Activated CD4-positive, CD25-positive, alpha-beta regulatory T cell treated with anti-CD3 and anti-CD28 coated beads, Interleukin-2, amount 50 U/mL, for 24 hours (primary cell): ENCODE measurements around the gene RFT1.

Source experiments
- ATAC-seq, 2 donors: fragments of 150-1000 bp; cut with Tn5 transposase; one replicate each; pipeline ENCODE4 v1.10.0; 2021; ENCODE audit warnings: mild to moderate bottlenecking in 1 of 2, moderate library complexity in 1 of 2

The RFT1 gene, protein sequence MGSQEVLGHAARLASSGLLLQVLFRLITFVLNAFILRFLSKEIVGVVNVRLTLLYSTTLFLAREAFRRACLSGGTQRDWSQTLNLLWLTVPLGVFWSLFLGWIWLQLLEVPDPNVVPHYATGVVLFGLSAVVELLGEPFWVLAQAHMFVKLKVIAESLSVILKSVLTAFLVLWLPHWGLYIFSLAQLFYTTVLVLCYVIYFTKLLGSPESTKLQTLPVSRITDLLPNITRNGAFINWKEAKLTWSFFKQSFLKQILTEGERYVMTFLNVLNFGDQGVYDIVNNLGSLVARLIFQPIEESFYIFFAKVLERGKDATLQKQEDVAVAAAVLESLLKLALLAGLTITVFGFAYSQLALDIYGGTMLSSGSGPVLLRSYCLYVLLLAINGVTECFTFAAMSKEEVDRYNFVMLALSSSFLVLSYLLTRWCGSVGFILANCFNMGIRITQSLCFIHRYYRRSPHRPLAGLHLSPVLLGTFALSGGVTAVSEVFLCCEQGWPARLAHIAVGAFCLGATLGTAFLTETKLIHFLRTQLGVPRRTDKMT

DNA sequence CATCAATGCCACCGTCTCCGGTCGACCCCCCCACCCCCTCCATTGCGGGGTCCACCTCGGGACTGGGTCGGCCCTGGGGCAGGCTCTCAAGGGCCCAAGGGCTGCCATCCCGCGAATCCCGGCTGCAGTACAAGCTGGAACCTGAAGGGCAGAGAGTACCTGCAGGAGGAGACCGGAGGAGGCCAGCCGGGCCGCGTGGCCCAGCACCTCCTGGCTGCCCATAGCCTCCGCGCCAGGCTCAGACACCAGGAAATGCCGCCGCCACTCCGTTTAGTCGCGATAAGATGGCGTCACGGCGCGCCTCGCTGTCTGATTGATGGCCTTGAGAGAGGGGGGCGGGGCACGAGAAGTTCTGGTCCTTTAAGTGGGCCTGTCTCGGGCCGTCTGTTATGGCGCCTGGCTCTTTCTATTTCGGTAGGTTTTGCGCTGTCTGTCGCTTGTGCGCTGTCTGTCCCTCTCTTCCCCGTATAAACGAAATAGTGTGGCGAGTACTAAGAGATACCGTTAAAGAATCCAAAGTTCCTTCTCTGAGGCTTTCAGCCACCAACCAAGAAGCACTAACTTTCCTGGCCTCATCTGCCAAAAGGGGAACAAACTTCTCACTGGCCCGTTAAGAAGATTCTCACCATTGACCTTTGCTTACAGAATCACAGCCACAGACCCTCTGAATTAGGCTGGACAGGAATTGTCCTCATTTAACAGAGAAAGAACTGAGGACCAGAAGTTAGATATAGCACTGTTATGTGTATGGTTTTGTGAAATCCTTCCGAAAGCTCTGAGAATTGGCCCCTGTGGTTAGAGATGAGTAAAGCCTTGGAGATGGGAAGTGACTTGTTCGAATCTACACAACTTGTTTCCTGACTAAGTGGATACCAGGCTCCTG lies at the start of gene RFT1:
Gene RFT1, minus strand, starts transcription at position 257 of the 883 bp plus-strand sequence. Its CDS starts 35 bp downstream, at position 222.
- peak; percentile 94 to 95 for ATAC-seq

DNA sequence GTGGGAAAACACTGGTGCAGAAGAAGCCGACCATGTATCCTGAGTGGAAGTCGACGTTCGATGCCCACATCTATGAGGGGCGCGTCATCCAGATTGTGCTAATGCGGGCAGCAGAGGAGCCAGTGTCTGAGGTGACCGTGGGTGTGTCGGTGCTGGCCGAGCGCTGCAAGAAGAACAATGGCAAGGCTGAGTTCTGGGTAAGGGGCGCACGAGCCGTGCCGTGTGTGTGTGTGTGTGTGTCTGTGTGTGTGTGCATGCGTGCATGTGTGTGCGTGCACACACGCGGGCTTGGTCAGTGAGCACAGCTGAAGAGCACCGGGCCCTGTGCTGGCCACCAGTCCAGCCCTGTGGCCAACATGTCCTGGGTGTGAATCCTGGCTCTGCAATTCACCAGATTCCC lies 49.3 kb upstream of the RFT1 start:
- no peak for ATAC-seq

DNA sequence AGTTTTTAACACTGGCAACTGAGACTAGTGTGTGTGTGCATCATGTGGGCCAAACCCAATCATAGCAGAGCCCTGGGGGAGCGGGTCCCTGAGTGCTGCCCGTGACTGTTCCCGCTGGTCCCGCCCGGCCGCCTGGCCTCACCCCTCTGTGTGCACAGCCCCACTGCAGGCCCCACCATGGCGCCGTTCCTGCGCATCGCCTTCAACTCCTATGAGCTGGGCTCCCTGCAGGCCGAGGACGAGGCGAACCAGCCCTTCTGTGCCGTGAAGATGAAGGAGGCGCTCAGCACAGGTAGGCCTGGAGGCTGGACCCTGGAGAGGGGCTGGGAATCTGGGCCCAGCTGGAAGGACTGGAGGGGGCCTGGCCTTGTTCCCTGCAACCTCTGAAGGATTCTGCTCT lies 48.0 kb upstream of the RFT1 start:
- no peak for ATAC-seq

DNA sequence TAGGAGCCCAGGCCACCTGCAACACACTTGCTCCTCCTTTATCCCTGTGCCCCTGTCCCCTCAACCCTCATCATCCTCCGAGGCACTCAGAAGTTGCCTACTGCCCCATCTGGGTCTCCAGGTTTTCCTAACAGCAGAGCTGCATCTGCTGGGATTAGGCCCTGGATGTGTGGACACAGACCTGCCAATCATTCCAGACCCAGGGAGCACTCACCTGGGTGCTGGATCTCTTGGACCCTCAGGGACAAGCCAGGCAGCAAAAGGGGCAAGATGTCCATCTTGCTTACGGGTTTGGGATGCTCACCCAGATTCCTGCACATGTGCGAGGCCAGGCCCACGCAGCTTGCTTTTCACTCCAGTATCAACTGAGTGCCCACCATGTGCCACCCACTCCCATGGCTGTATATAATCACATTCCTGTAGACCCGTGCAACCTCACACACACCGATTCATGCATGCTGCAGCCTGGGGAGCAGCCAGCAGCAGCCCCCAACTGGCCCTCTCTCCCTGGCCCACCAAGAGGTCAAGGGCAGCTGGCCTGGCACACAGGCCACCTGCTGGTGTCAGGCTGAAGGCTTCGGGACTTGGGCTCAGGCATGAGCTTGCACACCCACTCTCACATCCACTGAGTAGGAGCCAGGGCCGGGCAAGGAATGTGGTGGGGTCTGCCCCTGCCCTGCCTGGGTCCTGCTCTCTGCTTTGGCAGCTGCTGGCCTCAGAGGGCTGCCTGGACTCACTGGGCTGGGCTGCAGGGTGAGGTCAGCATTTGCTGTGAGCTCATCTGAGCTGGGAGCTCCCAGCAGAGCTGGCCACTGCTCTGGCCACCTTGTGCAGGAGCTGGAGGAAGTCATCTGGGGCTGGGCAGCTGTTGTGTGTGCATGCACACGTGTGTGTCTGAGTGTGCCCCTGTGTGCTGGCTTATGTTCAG lies 45.6 kb upstream of the RFT1 start:
- ATAC-seq: no peak

DNA sequence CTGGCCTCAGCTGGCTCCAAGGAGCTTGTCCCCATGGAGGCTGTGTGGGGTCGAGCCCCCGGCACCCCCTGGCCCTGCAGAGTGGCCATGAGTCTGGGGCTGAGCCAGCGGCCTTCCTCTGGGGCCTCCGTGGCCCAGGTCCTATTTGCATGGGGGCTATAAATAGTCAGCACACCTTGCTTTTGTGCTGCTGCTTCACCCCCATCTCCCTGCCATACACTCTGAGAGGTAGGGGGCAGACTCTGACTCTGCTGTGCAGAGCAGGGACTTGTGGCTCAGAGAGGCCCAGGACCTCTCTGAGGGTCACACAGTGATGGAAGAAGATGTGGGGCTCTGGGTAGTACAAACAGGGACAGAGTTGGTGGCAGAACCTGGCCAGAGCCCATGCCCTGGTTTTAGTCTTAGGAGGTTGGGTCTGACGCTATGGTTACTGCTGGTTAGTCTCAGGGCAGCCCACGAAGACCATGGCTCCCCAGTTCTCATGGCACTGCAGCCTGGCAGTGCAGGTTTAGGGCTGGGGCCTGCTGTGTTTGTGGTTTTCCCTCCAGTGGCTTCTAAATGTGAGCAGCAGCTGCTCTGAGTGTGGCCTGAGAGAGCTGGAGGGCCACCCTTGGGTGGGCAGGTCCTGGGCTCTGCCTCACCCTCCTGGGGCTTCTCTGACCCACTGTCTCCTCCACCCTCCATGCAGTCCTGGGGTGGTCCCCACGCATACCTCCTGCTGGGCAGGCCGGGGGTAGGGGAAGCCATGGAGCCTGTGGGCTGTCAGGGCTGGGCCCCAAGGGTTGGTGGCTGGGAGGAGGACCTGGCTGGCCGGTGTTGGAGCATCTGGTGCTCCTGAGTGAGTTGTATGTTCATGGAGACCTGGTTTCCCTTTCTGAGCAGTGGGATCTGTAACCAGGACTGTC lies 44.4 kb upstream of the RFT1 start:
- no peak for ATAC-seq

DNA sequence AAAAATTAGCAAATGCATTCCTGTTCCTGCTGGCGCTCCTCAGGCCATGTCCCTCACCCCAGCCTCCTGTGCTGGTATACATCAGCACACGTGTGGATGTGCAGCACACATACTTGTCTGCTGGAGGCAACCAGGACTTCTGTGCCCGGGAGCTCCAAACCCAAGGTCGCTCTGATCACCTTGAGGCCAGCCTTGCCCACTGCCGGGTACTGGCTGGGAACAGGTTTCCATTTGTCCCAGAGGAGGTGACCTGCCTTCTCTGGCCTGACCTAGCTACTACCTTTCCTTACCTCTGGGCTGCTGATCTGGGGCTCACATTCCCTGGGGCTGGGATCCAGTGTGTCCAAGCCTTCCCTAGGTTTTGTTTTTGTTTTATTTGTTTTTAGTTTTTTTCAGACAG lies 42.9 kb upstream of the RFT1 start:
- ATAC-seq: no peak

DNA sequence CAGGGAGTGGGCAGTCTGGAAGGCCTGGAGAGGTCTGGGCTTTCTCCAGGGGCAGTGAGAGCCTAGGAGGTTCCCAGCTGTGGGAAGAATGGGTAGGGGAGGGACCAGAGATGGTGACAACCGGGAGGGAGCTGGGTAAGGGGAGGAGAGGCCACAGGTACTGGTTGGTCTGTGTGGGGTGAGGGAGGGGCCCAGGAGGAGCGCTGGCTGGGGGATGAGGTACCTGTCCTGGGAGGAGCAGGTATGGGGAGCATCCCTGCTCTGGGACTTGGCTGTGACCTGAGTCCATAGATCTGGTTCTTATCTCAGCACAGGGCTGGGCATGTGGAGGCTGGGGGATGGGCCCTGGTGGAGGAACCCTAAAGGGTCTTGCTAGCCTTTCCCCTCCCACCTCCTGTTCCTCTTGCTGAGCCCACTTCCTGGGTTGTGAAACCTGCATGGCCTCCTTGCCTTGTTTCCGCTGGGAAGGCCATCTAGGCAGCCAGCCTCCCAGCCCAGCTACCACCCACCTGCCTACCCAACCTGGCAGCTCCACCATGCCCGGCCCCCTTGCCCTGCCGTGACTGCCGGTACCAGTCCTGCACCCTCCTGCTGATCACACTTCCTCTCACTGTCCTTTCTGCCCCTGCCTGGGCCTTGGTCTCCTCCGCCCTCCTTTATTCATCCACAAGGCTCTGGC lies 41.7 kb upstream of the RFT1 start:
- ATAC-seq: no peak

DNA sequence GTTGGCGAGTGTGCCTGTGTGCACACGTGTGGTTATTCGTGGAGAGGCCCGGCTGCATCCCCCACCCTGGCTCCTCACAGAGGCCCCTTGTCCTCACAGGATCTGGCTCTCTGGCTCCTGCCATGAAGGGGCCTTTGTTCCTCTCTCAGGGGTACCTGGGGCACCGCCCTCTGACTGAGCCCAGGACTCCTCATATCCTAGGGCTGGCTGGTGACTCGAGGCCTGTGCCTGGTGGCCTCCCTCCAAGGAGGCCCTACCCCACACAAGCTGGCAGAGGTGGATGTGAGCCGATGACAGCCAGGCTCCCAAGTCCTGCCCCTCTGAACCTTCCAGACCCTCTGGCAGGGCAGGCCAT lies 40.8 kb upstream of the RFT1 start:
- ATAC-seq: no peak

DNA sequence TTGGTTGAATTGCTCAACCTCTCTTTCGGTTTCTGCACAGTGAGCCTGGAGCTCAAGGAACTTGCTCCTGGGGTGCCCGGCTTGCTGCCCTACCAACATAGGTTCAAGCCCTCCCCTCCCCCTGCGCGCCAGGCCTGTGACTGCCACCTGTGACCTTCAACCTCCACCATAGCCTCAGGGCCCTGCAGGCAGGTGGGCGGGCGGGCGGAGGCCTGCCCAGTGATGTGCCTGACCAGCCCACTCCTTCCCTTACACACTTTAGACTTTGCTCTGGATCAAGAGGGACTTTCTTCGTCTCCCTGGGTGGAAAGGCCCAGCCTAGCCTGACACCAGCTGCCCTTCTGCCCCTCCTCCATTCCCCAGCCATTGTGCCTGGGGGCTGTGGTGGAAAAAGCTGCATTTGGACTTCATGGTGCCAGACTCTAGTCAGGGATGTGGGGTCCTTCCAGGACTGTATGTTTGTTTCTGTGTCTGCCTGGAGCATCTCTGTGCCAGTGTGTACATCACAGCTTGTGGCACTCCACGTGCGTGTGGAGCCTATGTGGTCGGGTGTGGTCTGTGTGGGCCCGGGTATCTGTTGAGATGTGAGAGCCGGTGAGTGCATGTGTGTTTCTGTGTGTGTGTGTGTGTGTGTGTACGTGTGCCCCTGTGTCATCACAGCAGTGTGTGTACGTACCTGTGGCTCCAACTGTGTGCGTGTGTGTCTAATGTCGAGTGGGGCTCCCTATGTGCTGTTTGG lies 40.3 kb upstream of the RFT1 start:
- peak; percentile 39 to 61 for ATAC-seq

DNA sequence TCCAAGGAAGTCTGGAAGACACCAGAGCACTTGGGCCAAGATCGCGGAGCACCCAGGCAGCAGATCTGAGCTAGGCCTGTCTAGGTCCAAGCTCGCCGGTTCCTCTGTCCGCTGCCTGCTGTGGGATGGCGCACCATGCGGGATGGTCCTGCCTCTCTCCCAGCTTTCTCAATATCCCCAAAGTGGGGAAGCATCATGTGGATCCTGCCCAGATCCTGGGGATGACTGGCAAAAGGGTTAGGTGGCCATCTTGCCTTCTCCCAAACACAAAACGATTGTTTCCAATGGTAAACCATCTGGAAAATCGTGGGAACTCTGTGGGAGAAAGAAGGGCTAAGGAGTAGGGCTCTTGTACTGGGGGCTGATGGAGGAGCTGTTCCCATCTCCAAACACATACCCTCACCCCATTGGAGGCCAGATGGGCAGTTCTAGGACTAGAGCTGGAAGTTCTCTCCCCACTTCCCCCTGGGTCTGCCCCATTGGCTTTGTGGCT lies 39.6 kb upstream of the RFT1 start:
- no peak for ATAC-seq

DNA sequence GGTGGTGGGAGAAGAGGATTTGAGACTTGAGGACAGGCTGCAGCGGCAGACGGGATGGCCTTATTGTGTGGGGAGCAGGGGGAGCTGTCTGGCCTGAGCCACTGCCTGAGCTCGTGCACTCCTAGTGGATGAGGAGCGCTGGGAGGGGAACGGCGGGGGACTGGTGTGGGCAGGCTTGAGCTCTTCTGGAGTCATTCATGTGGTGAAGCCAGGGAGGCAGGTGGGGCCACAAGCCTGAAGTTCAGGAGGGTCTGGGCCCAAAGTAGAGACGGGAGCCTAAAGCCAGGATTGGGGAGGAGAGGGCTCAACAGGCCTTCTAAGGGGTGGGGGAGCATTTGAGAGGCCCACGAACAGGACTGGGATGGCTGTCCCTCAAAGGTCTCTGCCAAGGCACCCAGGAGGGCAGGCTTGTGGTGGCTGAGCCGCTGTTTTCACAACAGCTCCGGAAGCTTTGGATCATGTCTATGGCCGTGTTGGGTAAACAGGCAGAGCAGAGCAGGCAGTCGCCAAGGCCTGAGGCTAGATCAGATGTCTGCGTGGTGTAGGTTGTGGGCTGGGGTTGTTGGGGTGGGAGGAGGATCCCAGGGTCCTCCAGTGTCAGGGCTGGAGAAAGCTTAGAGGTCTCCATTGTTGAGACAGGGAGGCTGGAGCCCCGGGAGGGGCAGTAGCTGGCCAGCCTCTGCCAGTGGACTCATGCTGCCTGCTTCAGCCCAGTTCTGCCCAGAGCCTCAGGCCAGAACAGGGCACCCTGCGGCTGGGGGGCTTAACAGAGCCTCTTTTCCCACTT lies 39.0 kb upstream of the RFT1 start:
- no peak for ATAC-seq

DNA sequence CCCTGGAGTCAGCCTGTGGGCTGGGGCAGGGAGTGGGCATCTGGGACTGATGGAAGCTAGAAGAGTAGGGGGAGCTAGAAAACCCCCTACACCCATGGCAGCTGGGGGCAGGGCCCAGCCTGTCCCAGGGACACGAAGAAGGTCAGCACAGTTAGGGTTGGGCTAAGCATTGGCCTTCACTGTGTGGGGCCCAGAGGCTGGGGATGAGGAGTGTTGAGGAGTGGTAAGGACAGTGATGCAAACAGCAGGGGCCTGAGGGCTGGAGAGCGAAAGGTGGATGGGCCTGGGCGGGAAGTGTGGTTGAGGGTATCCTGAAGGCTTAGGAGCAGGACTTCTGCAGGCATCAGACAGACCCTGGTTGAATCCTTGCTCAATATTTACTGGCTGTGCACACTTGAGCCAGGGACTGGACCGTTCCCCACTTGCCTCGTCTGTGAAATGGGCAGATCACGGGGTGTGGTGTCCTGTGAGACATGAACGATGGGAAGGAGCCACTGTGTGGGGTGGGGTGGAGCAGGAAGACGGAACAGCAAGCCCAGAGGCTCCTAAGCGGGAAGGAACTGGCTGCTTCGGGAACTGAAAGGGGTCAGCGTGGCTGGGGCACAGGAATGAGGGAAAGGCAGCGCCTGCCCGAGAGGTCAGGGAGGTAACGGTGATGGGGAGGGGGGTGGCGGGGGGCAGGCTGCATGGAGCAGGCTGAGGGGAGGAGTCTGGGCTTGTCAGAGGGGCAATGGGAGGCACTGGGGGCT lies 38.1 kb upstream of the RFT1 start:
- ATAC-seq: no peak

DNA sequence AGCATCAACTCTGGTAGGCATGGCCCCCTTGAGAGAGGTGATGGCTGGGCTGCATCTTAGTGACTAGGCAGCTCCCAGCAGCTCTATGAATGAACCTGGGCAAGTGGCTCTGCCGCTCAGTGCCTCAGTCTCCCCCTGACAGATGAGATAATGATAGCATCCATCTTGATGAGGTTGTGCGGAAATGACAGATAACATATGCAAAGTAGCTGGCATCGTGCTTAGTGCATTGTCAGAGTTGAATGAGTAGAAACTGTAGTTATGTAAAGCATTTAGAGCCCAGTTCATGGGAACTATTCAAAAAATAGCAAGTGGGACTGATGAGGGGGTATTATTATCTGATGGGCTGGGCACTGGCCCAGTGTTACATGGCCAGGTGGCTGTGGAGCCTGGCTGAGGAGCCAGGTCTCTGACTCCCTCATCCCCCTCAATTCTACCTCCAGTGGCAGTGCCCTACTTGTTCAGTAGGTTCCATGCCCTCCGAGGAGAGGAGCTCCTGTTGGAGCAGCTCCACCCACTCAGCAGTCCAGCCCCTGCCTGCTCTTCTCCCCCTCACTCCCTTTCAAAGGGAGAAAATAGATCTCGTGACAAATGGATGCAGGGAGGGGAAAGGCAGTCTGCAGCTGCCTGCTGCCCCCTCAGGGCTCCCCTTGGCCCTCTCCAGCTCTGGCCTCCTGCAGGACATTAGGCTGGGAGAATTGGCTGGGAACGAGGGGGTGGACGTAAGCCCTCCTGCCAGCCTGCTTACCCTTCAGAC lies 37.4 kb upstream of the RFT1 start:
- ATAC-seq: no peak

DNA sequence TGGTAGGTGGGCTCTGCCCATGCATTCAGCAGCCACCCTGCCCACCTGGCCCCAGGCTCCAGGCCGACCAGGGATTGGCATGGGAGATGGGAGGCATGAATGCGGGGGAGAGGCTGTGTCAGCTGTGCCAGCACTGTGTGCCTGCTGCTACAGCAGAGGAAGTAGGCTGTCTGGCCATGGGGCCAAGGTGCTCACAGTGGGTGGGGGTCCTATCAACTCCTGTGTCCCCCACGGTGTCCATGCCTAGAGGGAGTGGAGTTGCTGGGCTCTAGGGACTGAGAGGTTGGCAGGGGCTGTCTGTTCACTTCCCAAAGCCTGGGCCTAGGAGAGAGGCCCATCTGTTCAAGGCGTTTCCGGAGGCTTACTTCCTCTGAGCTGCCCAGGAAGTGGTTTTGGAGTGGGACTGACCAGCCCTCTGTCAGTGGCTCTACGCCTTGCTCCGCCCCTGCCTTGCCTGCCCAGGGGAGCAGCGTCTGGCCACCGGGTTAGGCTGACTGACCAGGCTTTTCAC lies 36.6 kb upstream of the RFT1 start:
- no peak for ATAC-seq

DNA sequence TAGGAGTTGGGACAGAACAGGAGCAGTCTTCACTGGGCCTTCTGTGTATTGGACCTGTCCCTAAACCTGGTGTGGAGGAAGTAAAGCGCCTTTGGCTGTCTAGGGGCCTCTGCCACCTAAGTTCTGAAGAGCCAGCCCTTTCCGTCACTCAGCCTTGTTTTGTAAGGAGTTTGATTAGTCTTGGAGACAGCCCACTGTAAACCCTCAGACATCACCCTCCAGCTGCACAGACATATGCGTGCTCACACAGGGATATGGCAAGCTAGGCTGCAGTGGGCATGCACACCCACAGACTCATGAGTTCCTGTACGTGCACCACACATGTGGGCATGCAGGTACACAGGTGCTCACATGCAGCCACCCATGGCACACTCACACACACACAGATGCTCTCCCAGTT lies 36.0 kb upstream of the RFT1 start:
- ATAC-seq: no peak

DNA sequence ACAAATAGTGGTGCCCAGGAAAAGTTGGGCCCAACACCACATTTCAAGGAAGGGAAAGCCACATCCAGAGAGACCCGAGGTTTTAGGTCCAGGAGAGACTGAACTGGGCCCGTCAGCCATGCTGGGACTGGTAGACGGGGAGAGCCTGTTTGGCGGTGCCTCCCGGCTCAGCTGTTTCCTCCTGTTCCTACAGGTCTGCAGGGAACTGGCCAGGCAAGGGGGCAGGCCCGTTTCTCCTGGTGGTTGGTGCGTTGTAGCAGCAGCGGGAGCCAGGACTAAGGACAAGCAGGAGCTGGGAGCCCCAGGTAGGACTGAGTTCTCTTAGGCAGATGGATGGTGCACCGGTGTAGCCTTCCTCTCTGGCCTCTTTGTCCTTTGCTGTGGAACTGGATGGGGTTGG lies 34.7 kb upstream of the RFT1 start:
- no peak for ATAC-seq
